Stimulated activated CD4-positive, alpha-beta T cell treated with anti-CD3 and anti-CD28 coated beads, Interleukin-4, amount 100 ng/mL, for 1 hour (primary cell): Measurements from ENCODE around the gene NEURL3.
"Not testable (repeated sequence)": the region's sequence is repeated elsewhere in the genome, so short reads cannot be mapped to it uniquely, and the experiment has no call there.

ENCODE experiments used
- DNase-seq: peaks from one replicate; pipeline ENCODE4 v3.0.0-alpha.2; 2020

NEURL3 gene

DNA sequence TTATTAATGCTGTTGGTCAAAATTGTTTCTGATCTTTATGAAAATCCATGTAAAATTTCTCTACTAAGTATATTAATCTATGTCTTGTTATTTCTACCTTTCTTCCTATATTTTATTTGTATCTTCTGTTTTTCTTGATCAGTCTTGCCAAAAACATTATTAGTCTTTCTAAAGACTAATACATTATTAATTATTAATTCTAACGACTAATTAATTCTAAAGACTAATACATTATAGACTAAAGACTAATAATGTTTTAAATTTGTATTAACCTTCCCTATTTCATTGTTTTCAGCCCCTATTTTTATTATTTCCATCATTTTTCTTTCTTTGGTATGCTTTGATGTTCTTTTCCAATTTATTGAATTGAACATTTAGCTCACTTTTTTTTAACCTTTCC is 27.7 kb downstream of the NEURL3 start:
- DNase-seq = no peak

DNA sequence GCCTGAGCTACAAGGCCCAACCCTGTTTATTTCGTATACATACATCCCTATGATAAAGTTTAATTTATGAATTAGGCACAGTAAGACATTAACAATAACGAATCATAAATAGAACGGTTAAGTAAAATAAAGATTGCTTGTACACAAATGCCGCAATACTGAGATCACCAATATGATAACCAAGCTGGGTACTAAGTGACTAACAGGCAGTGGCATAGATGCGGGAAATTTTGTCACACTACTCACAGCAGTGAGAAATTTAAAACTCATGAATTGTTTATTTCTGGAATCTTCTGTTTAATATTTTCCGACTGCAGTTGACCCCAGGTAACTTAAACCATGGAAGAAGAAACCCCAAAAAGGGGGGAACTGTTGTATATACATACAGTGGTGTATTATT is 33.4 kb downstream of the NEURL3 start:
- DNase-seq = no peak

DNA sequence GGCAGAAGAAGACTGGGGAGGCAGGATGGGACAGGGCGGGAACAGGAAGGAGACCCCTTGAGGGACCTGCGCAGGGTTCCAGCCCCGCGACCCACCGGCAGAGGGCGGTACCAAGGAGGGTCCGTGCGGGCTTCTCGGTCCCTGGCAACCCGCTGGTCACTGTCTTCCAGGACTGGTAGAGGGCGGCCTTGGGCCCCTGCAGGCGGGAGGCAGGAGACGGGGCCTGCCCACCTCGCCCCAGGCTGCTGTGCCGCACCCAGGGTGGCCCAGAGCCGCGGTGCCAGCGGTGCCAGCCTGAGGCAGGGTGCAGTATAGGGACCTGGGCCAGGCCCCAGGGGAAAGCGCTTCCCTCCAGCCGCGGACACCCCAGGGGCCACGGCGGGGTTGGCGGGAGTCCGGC is 34.5 kb downstream of the NEURL3 start:
- DNase-seq = peak; percentile 69

DNA sequence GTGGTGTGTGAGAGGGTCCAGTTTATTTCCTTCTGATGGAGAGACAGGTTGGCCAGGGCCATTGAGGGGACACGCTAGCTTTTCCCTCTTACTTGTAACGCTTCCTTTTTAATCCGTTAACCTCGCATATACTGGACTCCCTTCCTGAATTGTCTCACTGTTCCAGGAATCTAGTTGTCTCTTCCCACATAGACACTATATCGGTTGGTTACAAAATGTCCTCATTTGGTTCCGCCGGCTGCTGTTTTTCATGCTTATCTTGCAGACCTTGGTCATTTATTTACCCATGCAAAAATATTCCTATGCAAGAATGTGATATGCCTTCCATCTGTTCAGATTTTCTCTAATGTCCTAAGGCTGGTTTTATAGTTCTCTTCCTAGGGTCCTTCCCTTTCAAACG is 35.0 kb downstream of the NEURL3 start:
- no peak for DNase-seq

DNA sequence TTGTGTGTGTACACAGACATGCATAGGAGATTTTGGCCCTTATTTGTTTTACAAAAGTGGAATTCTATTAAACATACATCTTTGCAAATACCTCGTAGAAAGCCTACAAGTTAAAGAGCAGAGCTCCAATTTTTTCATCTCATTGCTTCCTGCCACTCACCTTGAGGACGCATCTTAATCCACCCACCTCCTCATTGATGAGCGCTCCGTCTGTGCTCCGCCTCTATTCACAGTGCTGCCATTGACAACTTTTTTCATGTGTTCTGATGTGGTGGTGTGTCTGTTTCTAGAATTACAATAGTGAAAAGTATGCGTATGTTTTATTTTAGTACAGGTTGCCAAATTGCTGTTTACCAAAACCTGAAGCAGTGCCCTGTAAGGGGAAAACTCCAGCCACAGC is 36.3 kb downstream of the NEURL3 start:
- no peak for DNase-seq

DNA sequence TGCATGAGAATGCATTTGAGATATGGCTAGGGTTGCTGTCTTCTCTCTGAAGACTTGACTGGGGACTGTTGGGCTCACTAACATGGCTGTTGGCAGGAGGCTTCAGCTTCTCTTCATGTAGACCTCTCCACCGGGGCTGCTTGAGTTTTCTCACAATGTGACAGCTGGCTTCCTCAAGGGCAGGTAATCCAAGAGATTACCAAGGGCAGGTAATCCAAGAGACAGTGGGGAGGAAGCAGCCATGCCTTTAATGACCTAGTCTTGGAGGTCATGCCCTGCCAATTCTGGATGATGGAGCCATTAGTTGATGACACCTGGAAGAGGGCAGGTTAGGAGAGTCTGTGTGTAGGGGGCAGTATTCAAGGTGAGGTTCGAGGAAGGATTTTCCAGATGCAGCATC is 40.5 kb downstream of the NEURL3 start:
- DNase-seq = no peak

DNA sequence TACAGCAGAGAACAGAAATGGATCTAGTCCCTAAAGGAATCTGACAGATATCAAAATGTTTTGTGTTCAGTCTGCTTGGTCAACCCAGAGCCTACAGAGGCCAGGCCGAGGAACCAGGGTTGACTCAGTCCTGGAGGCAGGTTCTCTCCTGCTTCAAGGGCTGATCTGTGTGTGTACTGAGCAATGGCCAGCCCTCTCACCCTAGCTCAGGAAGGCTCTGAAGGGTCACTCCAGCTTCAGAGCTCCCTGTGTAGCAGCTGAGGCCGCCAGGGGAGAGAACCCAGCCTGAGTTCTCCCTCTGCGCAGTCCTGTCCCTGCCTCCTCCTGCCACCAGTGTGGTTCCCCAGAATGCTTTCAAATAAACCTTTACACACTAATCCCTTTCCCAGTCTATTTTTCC is 41.1 kb downstream of the NEURL3 start:
- DNase-seq = no peak

DNA sequence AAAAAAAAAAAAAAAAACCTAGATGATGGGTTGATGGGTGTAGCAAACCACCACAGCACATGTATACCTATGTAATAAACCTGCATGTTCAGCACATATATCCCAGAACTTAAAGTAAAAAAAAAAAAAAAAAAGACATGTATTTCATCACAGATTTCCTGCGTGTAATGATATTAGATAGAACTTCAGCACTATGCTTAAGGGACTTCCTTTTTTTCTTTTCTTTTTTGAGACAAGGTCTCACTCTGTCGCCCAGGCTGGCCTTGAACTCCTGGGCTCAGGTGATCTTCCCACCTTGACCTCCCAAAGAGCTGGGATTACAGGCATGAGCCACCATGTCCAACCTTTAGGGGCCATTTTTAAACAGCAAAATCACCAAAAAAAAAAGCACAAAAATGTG is 42.0 kb downstream of the NEURL3 start:
- DNase-seq = no peak

DNA sequence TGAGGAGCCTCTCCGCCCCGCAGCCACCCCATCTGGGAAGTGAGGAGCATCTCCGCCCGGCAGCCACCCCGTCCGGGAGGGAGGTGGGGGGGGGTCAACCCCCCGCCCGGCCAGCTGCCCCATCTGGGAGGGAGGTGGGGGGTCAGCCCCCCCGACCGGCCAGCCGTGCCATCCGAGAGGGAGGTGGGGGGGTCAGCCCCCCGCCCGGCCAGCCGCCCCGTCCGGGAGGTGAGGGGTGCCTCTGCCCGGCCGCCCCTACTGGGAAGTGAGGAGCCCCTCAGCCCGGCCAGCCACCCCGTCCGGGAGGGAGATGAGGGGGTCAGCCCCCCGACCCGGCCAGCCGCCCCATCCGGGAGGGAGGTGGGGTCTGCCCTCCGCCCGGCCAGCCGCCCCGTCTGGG is 43.5 kb downstream of the NEURL3 start:
- DNase-seq = not testable (repeated sequence)

DNA sequence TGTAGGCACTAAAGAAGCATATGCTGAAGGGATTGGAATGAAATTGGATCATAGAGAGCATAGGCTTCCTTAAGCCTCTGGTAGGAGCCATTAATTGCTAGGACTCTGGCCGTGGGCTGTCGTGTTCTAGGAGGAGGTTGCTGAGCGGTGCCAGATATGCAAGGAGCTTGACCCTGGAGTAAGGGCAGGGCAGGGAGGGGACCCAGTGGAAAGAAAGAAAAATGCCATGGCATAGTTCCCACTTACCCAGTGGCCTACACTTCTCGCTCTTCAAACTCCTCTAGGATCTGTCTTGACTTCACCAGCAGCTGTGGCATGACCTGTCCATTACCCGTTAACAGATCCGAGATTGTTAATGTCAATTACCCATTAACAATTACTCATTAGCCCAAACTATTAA is 53.1 kb downstream of the NEURL3 start:
- DNase-seq = no peak

DNA sequence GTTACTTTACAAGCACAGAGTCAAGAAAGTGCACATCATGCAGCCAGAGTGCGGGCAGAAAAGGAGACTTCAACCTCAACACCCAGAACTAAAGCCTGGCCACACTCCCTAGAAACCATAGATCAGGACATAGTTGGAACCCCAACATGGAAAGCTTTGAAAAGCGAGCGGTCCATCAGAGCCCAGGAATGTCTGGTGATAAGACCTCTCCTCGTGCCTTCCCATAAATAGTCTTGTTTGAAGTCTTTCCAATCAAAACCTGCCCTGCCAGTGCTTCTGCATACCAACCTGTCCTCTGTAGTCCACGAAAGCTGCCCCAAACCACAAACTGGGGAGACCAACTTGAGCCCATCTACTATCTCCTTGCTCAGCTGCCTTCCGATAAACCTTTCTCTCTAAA is 55.5 kb downstream of the NEURL3 start:
- DNase-seq = no peak

DNA sequence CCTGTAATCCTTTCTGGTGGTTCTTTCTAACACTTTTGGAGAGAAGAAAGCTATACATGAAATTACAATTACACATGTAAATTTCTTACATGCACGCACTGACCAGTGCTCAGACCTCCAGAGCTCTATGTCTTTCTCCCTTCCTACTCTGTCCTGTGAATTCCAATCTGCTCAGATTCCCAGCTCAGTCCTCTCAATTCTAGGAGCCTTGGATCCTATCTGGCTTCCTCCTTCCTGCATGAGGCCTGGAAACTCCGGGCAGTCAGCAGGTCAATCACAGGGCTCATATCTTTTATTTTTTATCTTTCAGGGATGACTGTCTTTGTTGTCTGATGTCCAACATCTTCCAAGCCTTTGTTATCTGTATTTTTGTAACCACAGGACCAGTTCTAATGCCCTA is 56.0 kb downstream of the NEURL3 start:
- DNase-seq = no peak

DNA sequence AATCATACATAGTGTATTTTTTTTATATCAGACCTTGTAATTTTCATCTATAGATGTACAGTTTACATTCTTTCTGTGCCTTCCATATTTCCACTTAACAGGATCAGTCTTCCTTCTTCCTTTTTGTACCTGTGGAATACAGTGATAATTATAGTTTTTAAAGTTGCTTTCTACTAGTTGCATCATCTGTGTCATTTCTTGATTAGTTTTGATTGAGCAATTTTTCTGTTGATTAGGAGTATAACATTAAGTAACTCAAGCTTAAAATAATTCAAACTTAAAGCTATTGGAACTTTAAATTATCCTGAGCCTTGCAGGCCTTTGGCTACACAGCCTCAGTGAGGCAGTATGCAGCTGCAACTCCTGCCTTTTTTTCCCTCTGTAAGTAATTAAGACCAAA is 57.4 kb downstream of the NEURL3 start:
- DNase-seq = no peak
